ENCODE measurements around the gene C3orf18. TPM values are rescaled to one million over a fixed set of nuclear protein-coding genes. Genes with fewer than 3 reads are reported as not detected.
A peak's percentile ranks its signal among the peaks of the same experiment; 100 is the strongest.

Gene C3orf18
- total RNA-seq, 2 experiments from 2014 or later = 37.9 to 41.3 TPM

DNA sequence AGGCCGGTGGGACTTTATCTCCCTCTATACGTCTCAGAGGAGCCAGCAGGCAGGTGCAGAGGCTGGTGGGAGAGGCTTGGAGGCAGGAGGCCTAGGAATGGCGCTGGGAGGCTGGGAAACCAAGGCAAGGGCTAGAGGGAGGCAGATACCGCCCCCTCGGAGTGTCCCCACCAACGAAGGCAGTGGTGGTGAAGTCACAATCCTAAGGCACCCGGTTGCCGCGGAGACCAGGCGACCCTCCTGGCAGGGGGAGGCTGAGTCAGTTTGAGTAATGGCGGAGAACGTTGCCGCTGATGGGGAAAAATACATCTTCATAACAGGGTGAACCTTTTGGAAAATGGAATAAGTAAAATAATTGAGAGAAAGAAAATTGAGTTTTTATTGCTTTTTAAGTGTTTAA is 34.2 kb downstream of the C3orf18 start:
- DNase-seq (no peak), ATAC-seq (no peak)
- no peak overlapping the region for H3K27ac Mint-ChIP-seq
- H3K4me1 Mint-ChIP-seq (ENCODE audit: low read depth) = no peaks in the 10 kb centered on the region
- no peak overlapping the region for H3K4me3 Mint-ChIP-seq
- TF ChIP-seq, protein P1, sequence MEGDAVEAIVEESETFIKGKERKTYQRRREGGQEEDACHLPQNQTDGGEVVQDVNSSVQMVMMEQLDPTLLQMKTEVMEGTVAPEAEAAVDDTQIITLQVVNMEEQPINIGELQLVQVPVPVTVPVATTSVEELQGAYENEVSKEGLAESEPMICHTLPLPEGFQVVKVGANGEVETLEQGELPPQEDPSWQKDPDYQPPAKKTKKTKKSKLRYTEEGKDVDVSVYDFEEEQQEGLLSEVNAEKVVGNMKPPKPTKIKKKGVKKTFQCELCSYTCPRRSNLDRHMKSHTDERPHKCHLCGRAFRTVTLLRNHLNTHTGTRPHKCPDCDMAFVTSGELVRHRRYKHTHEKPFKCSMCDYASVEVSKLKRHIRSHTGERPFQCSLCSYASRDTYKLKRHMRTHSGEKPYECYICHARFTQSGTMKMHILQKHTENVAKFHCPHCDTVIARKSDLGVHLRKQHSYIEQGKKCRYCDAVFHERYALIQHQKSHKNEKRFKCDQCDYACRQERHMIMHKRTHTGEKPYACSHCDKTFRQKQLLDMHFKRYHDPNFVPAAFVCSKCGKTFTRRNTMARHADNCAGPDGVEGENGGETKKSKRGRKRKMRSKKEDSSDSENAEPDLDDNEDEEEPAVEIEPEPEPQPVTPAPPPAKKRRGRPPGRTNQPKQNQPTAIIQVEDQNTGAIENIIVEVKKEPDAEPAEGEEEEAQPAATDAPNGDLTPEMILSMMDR (IDR thresholded peaks at IDR 0.05) = no peak
- H3K36me3 Mint-ChIP-seq (ENCODE audit: low read depth) = no peaks in the 10 kb centered on the region
- intact Hi-C loops (cut with micrococcal nuclease) = no loop called here
- POLR2A ChIA-PET = no interaction called here
- CTCF ChIA-PET = interaction anchor here (1.7 kb wide), 1 partner anchor 9 kb away, joined by 7 read pairs; no protein-coding TSS in a partner anchor
- peaks cover 12% of the 10 kb centered on the region for H3K27me3 Mint-ChIP-seq
- H3K9me3 Mint-ChIP-seq = no peaks in the 10 kb centered on the region

DNA sequence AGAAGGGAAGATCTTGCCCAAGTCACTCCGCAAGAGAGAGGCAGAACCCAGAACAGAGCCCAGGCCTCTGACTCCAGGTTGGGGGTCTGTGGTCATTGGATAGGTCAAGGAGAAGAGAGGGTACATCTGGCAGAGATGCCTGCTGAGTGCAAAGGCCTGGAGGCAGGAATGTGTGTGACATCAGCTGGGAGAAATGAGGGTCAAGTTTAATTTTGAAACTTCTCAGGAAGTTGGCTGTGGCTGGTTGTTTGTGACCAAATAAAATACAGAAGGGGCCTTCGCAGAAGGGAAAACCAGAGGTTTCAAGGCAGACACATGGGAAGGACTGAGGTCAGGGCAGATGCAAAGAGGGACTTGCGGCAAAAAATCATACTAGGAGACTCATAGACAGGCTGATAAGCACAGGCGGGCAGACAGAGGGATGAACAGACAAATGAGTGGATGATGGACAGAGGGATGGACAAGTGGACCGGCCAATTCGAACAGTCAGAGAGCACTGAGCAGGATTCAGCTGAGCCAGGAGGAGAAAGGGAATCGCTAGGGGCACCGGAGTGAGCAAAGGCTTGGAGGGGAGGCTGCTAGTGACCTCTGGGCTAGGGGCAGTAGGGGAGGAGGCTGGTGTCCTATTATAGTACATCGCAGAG is 35.4 kb downstream of the C3orf18 start:
- Mint-ChIP-seq H3K4me3 (no peak overlapping the region), H3K27ac (no peak overlapping the region), H3K4me1 (ENCODE audit: low read depth) (no peaks in the 10 kb centered on the region), H3K27me3 (peaks cover 12% of the 10 kb centered on the region), H3K9me3 (no peaks in the 10 kb centered on the region), H3K36me3 (ENCODE audit: low read depth) (no peaks in the 10 kb centered on the region)
- ChIA-PET CTCF (interaction anchor here (1.5 kb wide), 2 partner anchors 10 to 13 kb away, joined by 4 to 5 read pairs; no protein-coding TSS in a partner anchor), POLR2A (no interaction called here)
- ATAC-seq (no peak), DNase-seq (no peak)
- intact Hi-C loops (cut with micrococcal nuclease) = no loop called here
- TF ChIP-seq, protein P1 (IDR thresholded peaks at IDR 0.05) = no peak

DNA sequence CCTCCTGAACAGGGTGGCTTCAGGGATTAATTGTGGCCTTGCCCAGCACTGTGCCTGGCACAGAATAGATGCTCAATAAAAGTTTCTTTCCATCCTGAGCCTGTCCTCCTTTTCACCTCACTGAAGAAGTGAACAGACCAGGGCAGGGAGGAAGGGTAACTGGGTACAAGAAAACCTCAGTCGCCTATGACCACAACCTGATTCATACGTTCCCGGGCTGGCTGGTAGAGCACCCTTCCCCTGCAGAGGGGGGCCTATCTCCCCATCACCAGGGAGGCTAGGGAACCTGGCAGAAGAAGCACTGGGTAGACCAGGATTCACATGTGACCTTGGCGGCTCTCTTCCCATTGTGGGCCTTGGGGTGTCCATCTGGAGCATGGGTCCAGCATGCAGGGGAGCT is 36.3 kb downstream of the C3orf18 start:
- H3K27ac Mint-ChIP-seq = no peak overlapping the region
- no peaks in the 10 kb centered on the region for H3K36me3 Mint-ChIP-seq (ENCODE audit: low read depth)
- ChIA-PET CTCF (interaction anchor here (1.5 kb wide), 2 partner anchors 11 to 12 kb away, joined by 4 to 5 read pairs; no protein-coding TSS in a partner anchor), POLR2A (no interaction called here)
- peak; percentile 29 for DNase-seq
- intact Hi-C loops (cut with micrococcal nuclease) = no loop called here
- TF ChIP-seq, protein P1 (IDR thresholded peaks at IDR 0.05) = no peak
- H3K4me3 Mint-ChIP-seq = no peak overlapping the region
- no peaks in the 10 kb centered on the region for H3K9me3 Mint-ChIP-seq
- no peak for ATAC-seq
- H3K27me3 Mint-ChIP-seq = peaks cover 12% of the 10 kb centered on the region
- no peaks in the 10 kb centered on the region for H3K4me1 Mint-ChIP-seq (ENCODE audit: low read depth)

DNA sequence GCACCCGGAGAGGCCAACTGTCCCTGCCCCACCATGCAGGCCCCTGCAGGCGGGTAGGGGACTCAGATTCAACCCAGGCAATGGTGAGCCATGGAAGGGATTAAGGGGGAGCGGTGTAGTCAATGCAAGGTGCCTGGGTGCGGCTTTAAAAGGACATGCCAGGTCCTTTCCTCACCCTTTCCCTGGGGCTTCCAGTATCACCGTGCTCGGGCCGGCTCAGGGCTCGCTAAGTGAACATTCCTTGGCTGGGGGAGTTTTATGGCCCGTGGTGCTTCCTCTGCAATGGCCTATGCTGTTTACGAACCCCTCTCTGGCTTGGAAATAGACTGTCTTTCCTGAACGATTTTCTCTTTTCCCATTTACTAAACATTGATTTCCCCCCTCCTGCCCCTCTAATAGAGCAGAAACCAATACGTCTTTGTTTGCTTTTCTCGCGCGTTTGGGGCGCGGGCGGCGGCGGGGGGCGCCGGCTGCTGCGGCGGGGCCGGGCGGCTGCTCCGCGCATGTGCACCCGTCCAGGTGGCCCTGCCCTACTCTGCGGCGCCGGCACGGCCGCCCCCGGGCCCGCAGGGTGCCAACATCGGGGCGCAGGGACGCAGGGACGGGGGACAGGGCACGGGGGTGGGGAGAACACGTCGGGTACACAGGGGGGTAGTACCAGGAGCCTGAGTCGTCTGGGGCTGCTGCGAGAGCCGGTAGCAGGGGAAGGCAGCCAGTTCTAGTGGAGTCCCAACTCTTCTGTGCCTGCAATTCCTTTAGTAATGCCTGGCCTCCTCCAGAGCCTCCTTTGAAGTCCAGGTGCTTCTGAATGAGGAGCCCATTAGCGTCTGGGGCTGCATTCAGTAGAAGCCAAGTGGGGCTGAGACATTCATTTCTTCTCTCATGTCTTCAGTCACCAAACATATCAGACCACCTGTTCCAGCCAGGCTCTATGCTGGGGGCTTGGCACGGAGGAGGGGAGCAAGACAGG is 37.3 kb downstream of the C3orf18 start:
- ChIA-PET POLR2A (no interaction called here), CTCF (no interaction called here)
- Mint-ChIP-seq H3K36me3 (ENCODE audit: low read depth) (no peaks in the 10 kb centered on the region), H3K9me3 (no peaks in the 10 kb centered on the region), H3K4me3 (no peak overlapping the region), H3K27ac (no peak overlapping the region), H3K27me3 (peaks cover 12% of the 10 kb centered on the region), H3K4me1 (ENCODE audit: low read depth) (peaks cover 4% of the 10 kb centered on the region)
- no peak for DNase-seq
- ATAC-seq = no peak
- TF ChIP-seq, protein P1 (IDR thresholded peaks at IDR 0.05) = no peak
- intact Hi-C loops (cut with micrococcal nuclease) = no loop called here

All from activated CD8-positive, alpha-beta T cell treated with anti-CD3 and anti-CD28 coated beads for 36 hours (primary cell).